ENCODE results near the gene BTBD18. TPM values are rescaled to one million over a fixed set of nuclear protein-coding genes. Genes with fewer than 3 reads are reported as not detected.

BTBD18 gene
- total and polyA plus RNA-seq, 10 of the 15 experiments (the other 5 are each of a cell fraction or from before 2014, with no cell fraction given) = 0.05 to 0.58 (median 0.19) TPM; not detected in 6

- RAD21 ChIA-PET (ENCODE audit: unreplicated experiment) = interaction anchor here (1.2 to 7.8 kb wide), 3 partner anchors 10 to 21 kb away, joined by 4 to 41 read pairs (median 9); no protein-coding TSS in a partner anchor
- Histone ChIP-seq H3K79me2 (ENCODE audit: control insufficient read depth, insufficient read depth, low read length) (peaks cover 86% of the 10 kb centered on the region), H3K27ac (ENCODE audit: control insufficient read depth, insufficient read depth) (no peak overlapping the region), H3K4me2 (ENCODE audit: control insufficient read depth, insufficient read depth) (0 out of 2 replicates have a peak overlapping the region, but pooled peaks have one; percentile 11), H3K4me1 (ENCODE audit: control insufficient read depth, insufficient read depth, low read length) (peaks cover 13% of the 10 kb centered on the region), H2AFZ (ENCODE audit: control insufficient read depth, low read depth, low read length) (no peak overlapping the region), H3K36me3 (ENCODE audit: control insufficient read depth in 2 of 2, insufficient read depth in 2 of 2, low read length in 1 of 2) (peaks cover 0 to 6% of the 10 kb centered on the region in 2 experiments; a peak in 1 of 4 replicates), H3K9me3 (replicated peaks; ENCODE audit: control insufficient read depth, insufficient read depth, low read length) (no peaks in the 10 kb centered on the region), H3K9ac (ENCODE audit: control insufficient read depth, insufficient read depth, low read length) (no peak overlapping the region), H4K20me1 (ENCODE audit: control insufficient read depth, insufficient read depth) (no peaks in the 10 kb centered on the region), H3K27me3 (replicated peaks in 1 of 2; ENCODE audit: control insufficient read depth in 2 of 2, insufficient read depth in 2 of 2, low read length in 1 of 2) (no peaks in the 10 kb centered on the region), H3K4me3 (0 out of 2 replicates have a peak overlapping the region, but pooled peaks have one; percentile 24)
- intact Hi-C loops (cut with micrococcal nuclease; ENCODE audit: unreplicated experiment) = no loop called here
- DNase-seq (ENCODE audit: low read depth, low spot score) (no peak), FAIRE-seq (no peak), ATAC-seq (peak; percentile 31)
- BruUV-seq (replicated peaks) = no TSS peak
- POLR2A ChIA-PET = interaction anchor here (1.1 to 10.7 kb wide), 4 partner anchors 10 to 37 kb away, joined by 4 to 110 read pairs (median 8); partner anchors contain the start of genes CTNND1 and SELENOH
- peak; percentile 28; the same call in 1 of the 2 replicates for TF ChIP-seq EED (IDR thresholded peaks at IDR 0.05; ENCODE audit: low read depth)
- TF ChIP-seq MEF2B (IDR thresholded peaks at IDR 0.05; ENCODE audit: partially characterized antibody, poor library complexity, severe bottlenecking) = peak; percentile 70
- peak; percentile 58 to 65; a peak in 2 of 4 replicates for TF ChIP-seq IKZF2 (IDR thresholded peaks at IDR 0.05)
- TF ChIP-seq TBL1XR1 (IDR thresholded peaks at IDR 0.05; ENCODE audit: low read depth, low read length) = no peak
- TF ChIP-seq CBFB (IDR thresholded peaks at IDR 0.05; ENCODE audit: low read depth) = no peak
- peak; percentile 67; the same call in 1 of the 2 replicates for TF ChIP-seq SPI1 (IDR thresholded peaks at IDR 0.05; ENCODE audit: borderline replicate concordance, insufficient read depth, low read depth, low read length)
- TF ChIP-seq RUNX3 (IDR thresholded peaks at IDR 0.05; ENCODE audit: low read length) = 0 out of 2 replicates have a peak, but pooled peaks have one; percentile 11
- 0 out of 2 replicates have a peak, but pooled peaks have one; percentile 17 for TF ChIP-seq NFYB (IDR thresholded peaks at IDR 0.05; ENCODE audit: insufficient read depth, low read depth, low read length)
- peak; percentile 63 for TF ChIP-seq IKZF1 (conservative IDR thresholded peaks at IDR 0.05)
- TF ChIP-seq NBN (IDR thresholded peaks at IDR 0.05) = no peak
- no peak for TF ChIP-seq JUNB (IDR thresholded peaks at IDR 0.05)
- CTCF ChIA-PET = interaction anchor here (1.1 to 10.8 kb wide), 8 partner anchors 9 to 210 kb away, joined by 3 to 69 read pairs (median 4); partner anchors contain the start of genes BTBD18 and CTNND1
- in situ Hi-C loops (cut with MboI) = no loop called here
- WGBS (ENCODE audit: insufficient coverage, insufficient replicate concordance, low lambda C conversion rate, missing lambda C conversion rate) = 79% methylated on average over 6 of the region's 6 CpGs
- SMC1A ChIA-PET (ENCODE audit: uncharacterized antibody, unreplicated experiment) = interaction anchor here (0.9 to 11.7 kb wide), 6 partner anchors 10 to 247 kb away, joined by 3 to 117 read pairs (median 7); partner anchors contain the start of genes CTNND1 and SELENOH
Observed at GRCh38 chr11:57778318-57779037, 26.9 kb upstream of the BTBD18 start.
